NAMALWA (cell line): ENCODE data around the gene JAKMIP3.

ENCODE experiments used
- DNase-seq: peaks from one replicate; pipeline ENCODE4 v3.0.0-alpha.2; 2015; ENCODE audit warnings: low spot score

Gene JAKMIP3

GRCh38 chr10:132099389-132100090, 33.8 kb downstream of the JAKMIP3 start:
- no peak for DNase-seq

- DNase-seq = no peak
Measured at GRCh38 chr10:132100091-132100481, 34.3 kb downstream of the JAKMIP3 start.

- no peak for DNase-seq
Measured at GRCh38 chr10:132100556-132101349, 35.0 kb downstream of the JAKMIP3 start.

- no peak for DNase-seq
Measured at GRCh38 chr10:132101529-132101928, 35.8 kb downstream of the JAKMIP3 start.

GRCh38 chr10:132102071-132102716, 36.4 kb downstream of the JAKMIP3 start:
- DNase-seq = no peak

GRCh38 chr10:132102717-132103110, 37.0 kb downstream of the JAKMIP3 start:
- DNase-seq = no peak

GRCh38 chr10:132103116-132103910, 37.6 kb downstream of the JAKMIP3 start:
- no peak for DNase-seq

GRCh38 chr10:132104062-132104461, 38.3 kb downstream of the JAKMIP3 start:
- no peak for DNase-seq

- no peak for DNase-seq
Measured at GRCh38 chr10:132104471-132105301, 38.9 kb downstream of the JAKMIP3 start.

- DNase-seq = no peak
Measured at GRCh38 chr10:132105302-132105995, 39.7 kb downstream of the JAKMIP3 start.

GRCh38 chr10:132106431-132106830, 40.7 kb downstream of the JAKMIP3 start:
- peak; percentile 46 for DNase-seq

- DNase-seq = no peak
Measured at GRCh38 chr10:132107186-132107948, 41.6 kb downstream of the JAKMIP3 start.

GRCh38 chr10:132107949-132108877, 42.5 kb downstream of the JAKMIP3 start:
- DNase-seq = no peak

GRCh38 chr10:132109341-132110110, 43.8 kb downstream of the JAKMIP3 start:
- DNase-seq = no peak

- DNase-seq = no peak
Measured at GRCh38 chr10:132110111-132110521, 44.4 kb downstream of the JAKMIP3 start.

- DNase-seq = no peak
Measured at GRCh38 chr10:132110713-132111112, 45.0 kb downstream of the JAKMIP3 start.

- no peak for DNase-seq
Measured at GRCh38 chr10:132111121-132111731, 45.5 kb downstream of the JAKMIP3 start.
